ENCODE results near the gene FITM1.
A peak's percentile ranks its signal among the peaks of the same experiment; 100 is the strongest.

The FITM1 gene

GRCh38 chr14:24093901-24094840 is 36.3 kb upstream of the FITM1 start, which contains the start of gene PCK2:
TSS of gene PCK2 (plus strand) at chr14:24094311. CDS start at chr14:24094406, 95 bp downstream.
- CTCF ChIA-PET, result interaction anchor here (0.9 to 8.4 kb wide), 5 partner anchors 14 to 67 kb away, joined by 3 to 153 read pairs (median 5); partner anchors contain the start of gene IRF9
- POLR2A ChIA-PET, result interaction anchor here (0.6 to 8.8 kb wide), 29 partner anchors 9 to 999 kb away, joined by 3 to 162 read pairs (median 6); partner anchors contain the start of genes ACIN1, C14orf119, CARMIL3 and CHMP4A
- peak; percentile 50; the same call in 1 of the 2 replicates for TF ChIP-seq L3MBTL2 (conservative IDR thresholded peaks at IDR 0.05)
- TF ChIP-seq NFRKB (IDR thresholded peaks at IDR 0.05), result no peak
- DNase-seq (ENCODE audit: extremely low spot score), result peak; percentile 86

- DNase-seq (ENCODE audit: extremely low spot score), result no peak
- ChIA-PET POLR2A (interaction anchor here (0.6 to 8.8 kb wide), 24 partner anchors 10 to 347 kb away, joined by 3 to 162 read pairs (median 6); partner anchors contain the start of genes CARMIL3, DCAF11, EMC9 and IRF9), CTCF (interaction anchor here (2.0 to 8.4 kb wide), 3 partner anchors 13 to 66 kb away, joined by 5 to 153 read pairs (median 28); partner anchors contain the start of gene IRF9)
- no peak for TF ChIP-seq ARNT (IDR thresholded peaks at IDR 0.05)
- TF ChIP-seq SUZ12 (IDR thresholded peaks at IDR 0.05), result no peak
- no peak for TF ChIP-seq FOXK2 (IDR thresholded peaks at IDR 0.05)
- no peak for TF ChIP-seq FOXA1 (IDR thresholded peaks at IDR 0.05)
- no peak for TF ChIP-seq PKNOX1 (IDR thresholded peaks at IDR 0.05)
- no peak for TF ChIP-seq CTBP1 (IDR thresholded peaks at IDR 0.05; ENCODE audit: borderline replicate concordance)
- TF ChIP-seq LEF1 (IDR thresholded peaks at IDR 0.05; ENCODE audit: borderline replicate concordance), result no peak
- no peak for TF ChIP-seq ELF4 (IDR thresholded peaks at IDR 0.05)
- TF ChIP-seq ZNF384 (IDR thresholded peaks at IDR 0.05), result no peak
- TF ChIP-seq TARDBP (IDR thresholded peaks at IDR 0.05), result no peak
Observed at GRCh38 chr14:24094841-24095270, 35.6 kb upstream of the FITM1 start.

GRCh38 chr14:24095271-24096068 is 35.0 kb upstream of the FITM1 start:
- ChIA-PET POLR2A (interaction anchor here (0.6 to 8.8 kb wide), 18 partner anchors 10 to 346 kb away, joined by 3 to 162 read pairs (median 18); partner anchors contain the start of genes CARMIL3, DCAF11, EMC9 and IRF9), CTCF (interaction anchor here (2.0 to 8.4 kb wide), 3 partner anchors 12 to 65 kb away, joined by 5 to 153 read pairs (median 28); partner anchors contain the start of gene IRF9)
- TF ChIP-seq FOXK2 (IDR thresholded peaks at IDR 0.05), result no peak
- no peak for TF ChIP-seq TARDBP (IDR thresholded peaks at IDR 0.05)
- TF ChIP-seq BHLHE40 (IDR thresholded peaks at IDR 0.05; ENCODE audit: borderline replicate concordance), result no peak
- peak; percentile 67 for TF ChIP-seq L3MBTL2 (conservative IDR thresholded peaks at IDR 0.05)
- TF ChIP-seq LEF1 (IDR thresholded peaks at IDR 0.05; ENCODE audit: borderline replicate concordance), result no peak
- peak; percentile 25 for DNase-seq (ENCODE audit: extremely low spot score)

- ChIA-PET CTCF (interaction anchor here (0.6 to 3.2 kb wide), 4 partner anchors 11 to 64 kb away, joined by 5 to 28 read pairs (median 6); partner anchors contain the start of gene IRF9), POLR2A (interaction anchor here (0.6 to 8.8 kb wide), 5 partner anchors 10 to 44 kb away, joined by 3 to 162 read pairs (median 4); no protein-coding TSS in a partner anchor)
- DNase-seq (ENCODE audit: extremely low spot score), result no peak
- no peak for TF ChIP-seq FOXA1 (IDR thresholded peaks at IDR 0.05)
- TF ChIP-seq ARNT (IDR thresholded peaks at IDR 0.05), result no peak
- no peak for TF ChIP-seq NFRKB (IDR thresholded peaks at IDR 0.05)
- no peak for TF ChIP-seq FOXK2 (IDR thresholded peaks at IDR 0.05)
- no peak for TF ChIP-seq ZNF384 (IDR thresholded peaks at IDR 0.05)
- no peak for TF ChIP-seq TARDBP (IDR thresholded peaks at IDR 0.05)
- TF ChIP-seq BHLHE40 (IDR thresholded peaks at IDR 0.05; ENCODE audit: borderline replicate concordance), result no peak
- TF ChIP-seq HDGF (IDR thresholded peaks at IDR 0.05; ENCODE audit: borderline replicate concordance), result no peak
- TF ChIP-seq ELF4 (IDR thresholded peaks at IDR 0.05), result no peak
- no peak for TF ChIP-seq L3MBTL2 (conservative IDR thresholded peaks at IDR 0.05)
- no peak for TF ChIP-seq LEF1 (IDR thresholded peaks at IDR 0.05; ENCODE audit: borderline replicate concordance)
Observed at GRCh38 chr14:24096545-24097181, 33.8 kb upstream of the FITM1 start.

GRCh38 chr14:24098229-24098926 is 32.1 kb upstream of the FITM1 start:
- ChIA-PET CTCF (interaction anchor here (2.3 kb wide), 1 partner anchor 10 kb away, joined by 6 read pairs; no protein-coding TSS in a partner anchor), POLR2A (interaction anchor here (1.1 to 8.8 kb wide), 4 partner anchors 8 to 40 kb away, joined by 3 to 162 read pairs (median 6); partner anchors contain the start of genes DCAF11, NRL and PSME1)
- TF ChIP-seq LEF1 (IDR thresholded peaks at IDR 0.05; ENCODE audit: borderline replicate concordance) (no peak), CTBP1 (IDR thresholded peaks at IDR 0.05; ENCODE audit: borderline replicate concordance) (no peak), ZNF384 (IDR thresholded peaks at IDR 0.05) (no peak)
- DNase-seq (ENCODE audit: extremely low spot score), result no peak
